Dedifferentiated amniotic fluid mesenchymal stem cell (primary cell): ENCODE data around the gene KRTAP5-1.

Source experiments
- DNase-seq: peaks from one replicate; pipeline ENCODE4 v3.0.0-alpha.2; 2016; ENCODE audit errors: extremely low spot score

KRTAP5-1 gene

GRCh38 chr11:1545432-1545831 is 39.7 kb downstream of the KRTAP5-1 start:
- DNase-seq = no peak

GRCh38 chr11:1544536-1544935 is 40.5 kb downstream of the KRTAP5-1 start:
- no peak for DNase-seq

- DNase-seq = no peak
Observed at GRCh38 chr11:1543606-1544263, 41.3 kb downstream of the KRTAP5-1 start.

GRCh38 chr11:1542267-1542666 is 42.8 kb downstream of the KRTAP5-1 start:
- DNase-seq = no peak

GRCh38 chr11:1541474-1542204 is 43.4 kb downstream of the KRTAP5-1 start:
- DNase-seq = no peak

GRCh38 chr11:1540074-1540473 is 45.0 kb downstream of the KRTAP5-1 start:
- no peak for DNase-seq

- DNase-seq = no peak
Observed at GRCh38 chr11:1538153-1538552, 46.9 kb downstream of the KRTAP5-1 start.

GRCh38 chr11:1536065-1536843 is 48.8 kb downstream of the KRTAP5-1 start:
- DNase-seq = no peak

GRCh38 chr11:1534682-1535081 is 50.4 kb downstream of the KRTAP5-1 start:
- no peak for DNase-seq
